GM19035 (cell line): ENCODE data around the gene TLCD5.
A peak's percentile ranks its signal among the peaks of the same experiment; 100 is the strongest.

Experiments
- ATAC-seq: cut with Tn5 transposase; IDR thresholded peaks from one replicate; pipeline ENCODE4 v1.9.1; 2021; ENCODE audit not compliant: unreplicated experiment

The TLCD5 gene

GRCh38 chr11:120336641-120337354 is 11.7 kb downstream of the TLCD5 start:
- ATAC-seq = peak; percentile 39

DNA sequence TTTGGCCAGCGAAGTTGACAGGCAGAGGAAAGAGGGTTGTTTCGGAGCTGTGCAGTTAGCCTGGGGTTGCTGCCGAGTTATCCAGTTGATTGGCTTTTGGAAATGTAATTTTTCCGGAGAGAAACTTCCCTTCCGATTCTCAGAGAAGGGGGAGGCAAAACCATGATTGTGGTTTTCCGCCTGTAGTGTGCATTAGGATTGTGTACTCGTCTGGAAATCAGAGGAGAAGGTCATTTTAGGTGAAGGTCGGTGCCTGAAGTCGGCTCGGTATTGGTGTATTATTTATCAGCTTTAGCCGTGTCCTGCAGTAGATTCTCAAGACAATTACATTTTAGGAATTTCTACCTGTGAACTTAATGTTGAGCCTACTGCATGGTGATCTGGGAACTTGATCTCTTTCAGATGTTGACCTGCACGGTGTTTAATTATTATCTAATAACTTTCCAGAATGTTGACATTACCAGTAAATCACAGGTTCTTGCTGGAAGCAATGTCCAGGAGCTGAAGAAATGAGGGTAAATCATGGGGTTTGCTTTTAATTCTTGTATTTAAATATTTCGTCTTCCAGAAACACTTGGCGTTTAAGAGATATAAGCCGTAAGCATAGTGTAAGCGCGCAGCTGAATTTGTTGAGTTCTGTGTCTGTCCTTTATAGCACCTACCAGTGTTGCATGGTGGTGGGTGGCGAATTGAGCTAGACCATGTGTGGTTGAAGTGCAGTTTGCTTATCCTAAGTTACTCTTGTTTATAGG is 12.4 kb downstream of the TLCD5 start:
- ATAC-seq = no peak

DNA sequence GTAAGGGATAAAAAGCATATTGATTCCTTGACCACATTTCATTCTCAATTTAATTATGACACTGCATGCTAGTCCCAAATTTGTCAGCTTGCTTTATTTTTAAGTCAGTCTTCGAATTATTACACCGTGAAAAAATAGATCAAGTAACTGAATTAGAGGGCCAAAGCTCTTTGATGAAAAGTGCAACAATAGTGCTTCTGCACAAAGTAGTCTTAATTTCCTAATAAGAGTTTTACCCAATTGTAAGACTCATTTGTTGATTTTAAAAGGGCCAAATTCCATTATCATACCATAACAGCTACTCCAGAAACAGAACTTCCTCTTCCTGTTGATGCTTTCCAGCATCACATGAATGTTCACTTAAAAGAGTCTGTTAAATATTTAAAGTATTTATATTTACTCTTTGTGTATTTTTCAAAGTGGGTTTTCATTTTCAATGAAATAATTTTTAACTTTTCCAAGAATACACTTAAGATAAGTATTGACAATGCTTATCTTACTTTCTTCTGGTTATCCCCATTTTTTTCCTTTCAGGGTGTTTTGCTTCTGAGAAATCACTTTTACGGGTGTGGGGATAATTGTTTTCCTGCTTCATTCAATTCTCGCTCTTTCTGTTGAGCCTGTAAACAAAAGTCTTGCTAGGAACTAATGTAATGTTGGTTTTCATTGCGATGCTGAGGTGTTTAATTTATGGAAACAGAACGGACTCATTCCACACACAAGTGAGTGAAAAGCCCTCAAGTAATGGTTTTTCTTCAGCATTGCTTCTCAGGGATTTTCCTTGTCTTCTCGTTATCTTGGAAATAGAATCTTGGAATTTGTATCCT is 13.2 kb downstream of the TLCD5 start:
- no peak for ATAC-seq

DNA sequence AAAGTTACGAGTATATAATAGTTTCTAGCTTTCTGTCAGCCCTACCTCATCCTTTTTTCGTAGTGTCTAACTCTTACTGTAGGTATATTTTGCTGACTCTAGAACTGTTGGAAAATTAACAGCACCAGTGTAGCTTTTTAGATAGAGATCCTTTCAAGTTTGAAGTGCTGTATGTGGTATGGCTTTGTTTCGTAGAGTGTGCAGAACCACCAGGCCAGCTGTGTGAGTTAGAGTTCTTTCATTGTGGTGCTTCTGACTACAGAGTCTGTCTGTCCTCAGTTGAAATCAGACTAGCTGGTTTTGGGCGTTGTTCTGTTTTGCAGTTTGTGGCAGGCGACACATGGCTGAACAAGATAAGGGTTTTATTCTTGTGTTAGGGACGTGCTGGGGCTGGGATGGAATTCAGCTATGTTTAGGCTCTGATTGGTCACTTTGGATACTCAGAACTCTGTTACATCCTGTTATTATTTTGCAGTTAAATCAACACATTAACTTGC is 14.3 kb downstream of the TLCD5 start:
- no peak for ATAC-seq

- no peak for ATAC-seq
Observed at GRCh38 chr11:120340529-120340928, 15.4 kb downstream of the TLCD5 start.

- ATAC-seq = no peak
Observed at GRCh38 chr11:120342226-120342625, 17.1 kb downstream of the TLCD5 start.

GRCh38 chr11:120342678-120343077 is 17.6 kb downstream of the TLCD5 start:
- no peak for ATAC-seq

GRCh38 chr11:120343429-120343828 is 18.3 kb downstream of the TLCD5 start:
- ATAC-seq = peak; percentile 47

DNA sequence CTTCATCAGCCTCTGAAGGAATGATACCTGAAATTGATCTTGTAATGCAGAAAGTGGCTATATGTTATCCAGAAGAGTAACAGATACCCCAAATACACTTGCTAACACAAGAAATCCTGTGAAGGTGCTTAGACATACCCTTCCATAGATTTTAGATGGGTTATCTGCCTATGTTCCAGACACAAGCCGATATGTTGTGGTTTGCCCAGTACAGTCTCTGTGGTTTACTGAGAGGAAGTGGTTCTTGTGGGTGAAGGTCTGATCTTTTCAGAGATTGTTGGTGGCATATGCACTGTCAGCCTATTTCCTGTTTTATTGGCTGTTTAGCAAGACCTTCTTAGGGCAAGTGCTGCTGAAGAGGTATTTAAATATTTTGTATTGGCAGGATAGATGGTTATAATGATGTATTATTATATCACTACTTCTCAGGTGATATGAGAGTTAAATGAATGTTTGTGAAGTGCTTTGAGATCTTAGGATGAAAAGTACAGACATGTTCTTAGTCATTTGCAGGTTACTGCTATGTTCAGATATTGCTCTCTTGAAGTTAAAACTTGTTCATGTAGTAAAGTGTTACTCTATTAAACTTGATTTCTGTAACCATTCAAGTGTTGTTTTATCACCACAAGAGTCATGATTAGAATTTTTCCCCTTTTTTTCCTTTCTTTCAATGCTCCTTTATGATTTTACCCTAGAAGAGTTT is 19.4 kb downstream of the TLCD5 start:
- peak; percentile 77 for ATAC-seq

DNA sequence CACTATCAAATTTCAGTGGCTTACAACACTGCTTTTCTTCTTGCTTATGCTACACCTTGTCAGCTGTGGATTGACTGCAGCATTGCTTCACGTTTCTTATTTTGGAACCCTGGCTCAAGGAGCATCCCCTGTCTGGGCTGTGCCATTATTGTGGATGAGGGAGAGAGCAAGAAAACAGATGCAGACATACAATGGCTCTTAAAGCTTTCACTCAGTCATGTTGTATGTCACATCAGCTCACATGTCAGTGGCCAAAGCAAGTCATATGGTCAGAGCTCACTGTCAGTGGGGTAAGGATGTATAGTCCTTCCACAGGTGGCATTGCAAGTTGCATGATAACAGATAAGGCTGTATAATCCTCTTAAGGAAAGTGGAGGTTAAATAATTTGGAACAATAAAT is 21.1 kb downstream of the TLCD5 start:
- no peak for ATAC-seq

- no peak for ATAC-seq
Observed at GRCh38 chr11:120350637-120351036, 25.5 kb downstream of the TLCD5 start.

DNA sequence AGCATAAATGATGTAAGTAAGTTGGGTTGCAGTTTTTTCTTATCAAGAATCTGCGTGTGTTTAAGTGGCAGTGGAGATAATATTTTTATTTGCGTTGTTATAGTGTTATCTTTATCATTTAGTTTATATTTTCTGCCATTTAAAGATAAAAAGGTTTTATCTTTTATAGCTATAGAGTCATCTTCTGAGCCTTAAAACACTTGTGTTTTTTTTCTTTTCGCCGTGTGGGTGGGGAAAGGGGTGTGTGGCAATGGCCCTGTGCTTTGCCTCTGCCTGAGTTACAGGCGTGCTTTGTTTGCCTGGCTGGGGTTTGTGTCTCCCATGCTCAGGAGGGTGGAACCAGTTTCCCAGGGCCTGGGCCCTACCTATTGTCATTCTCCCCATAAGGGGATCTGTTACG is 27.3 kb downstream of the TLCD5 start:
- ATAC-seq = no peak

DNA sequence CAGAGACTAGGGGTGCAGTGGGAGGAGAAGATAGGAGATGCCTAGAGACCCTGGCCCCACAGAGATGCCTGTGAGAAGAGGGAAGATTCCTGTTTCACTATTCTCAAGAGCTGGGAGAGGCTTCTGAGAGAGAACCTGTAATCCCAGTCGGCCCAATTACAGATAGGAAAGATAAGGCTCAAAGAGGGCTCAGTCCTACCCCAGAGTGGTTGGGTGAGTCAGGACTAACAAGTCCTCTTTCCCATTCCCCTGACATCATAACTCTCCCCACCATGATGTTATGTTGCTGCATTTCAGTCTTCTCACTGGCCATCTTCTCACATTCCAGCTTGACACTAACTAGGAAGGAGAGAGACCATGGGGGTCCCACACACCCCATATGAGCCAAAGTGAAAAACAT is 29.0 kb downstream of the TLCD5 start:
- ATAC-seq = no peak

DNA sequence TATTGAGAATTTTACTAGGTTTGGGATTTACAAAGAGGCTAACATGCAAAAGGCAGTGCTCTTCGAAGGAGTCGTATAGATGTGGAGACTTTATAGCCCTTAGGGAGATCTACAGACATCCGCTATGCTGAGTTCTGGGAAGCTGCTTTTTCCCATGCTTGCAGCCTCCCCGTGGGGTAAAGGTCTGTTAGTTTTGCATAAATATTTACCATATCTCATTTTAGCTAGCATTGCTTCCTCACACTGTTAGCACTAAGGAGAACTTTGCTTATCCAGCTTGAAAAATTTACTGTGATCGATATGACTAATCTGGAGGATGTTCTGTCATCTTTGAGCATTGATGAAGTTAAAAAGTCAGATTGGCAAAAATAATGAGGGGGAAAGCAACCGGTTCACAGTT is 29.7 kb downstream of the TLCD5 start:
- no peak for ATAC-seq

GRCh38 chr11:120357620-120358019 is 32.5 kb downstream of the TLCD5 start:
- ATAC-seq = no peak

- ATAC-seq = no peak
Observed at GRCh38 chr11:120358729-120359128, 33.6 kb downstream of the TLCD5 start.

DNA sequence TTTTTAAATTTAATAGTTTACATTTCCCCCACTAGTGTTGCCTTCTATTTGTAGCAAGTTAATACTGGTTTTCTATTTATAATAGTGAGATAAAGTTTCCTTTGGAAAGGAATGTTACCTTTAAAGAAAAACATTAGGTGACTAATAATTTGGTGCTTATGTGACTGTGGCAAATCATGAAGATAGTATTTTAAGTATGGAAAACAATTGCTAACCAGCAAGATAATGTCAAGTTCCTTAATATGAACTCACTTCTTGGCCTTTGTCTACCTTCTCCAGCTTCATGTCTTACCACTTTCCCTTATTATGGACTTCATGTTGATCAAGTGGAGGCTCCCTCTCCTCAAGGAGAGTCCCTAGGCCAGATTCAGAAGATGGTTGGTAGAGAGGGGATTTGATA is 38.3 kb downstream of the TLCD5 start:
- ATAC-seq = no peak

GRCh38 chr11:120365512-120365911 is 40.4 kb downstream of the TLCD5 start:
- no peak for ATAC-seq

DNA sequence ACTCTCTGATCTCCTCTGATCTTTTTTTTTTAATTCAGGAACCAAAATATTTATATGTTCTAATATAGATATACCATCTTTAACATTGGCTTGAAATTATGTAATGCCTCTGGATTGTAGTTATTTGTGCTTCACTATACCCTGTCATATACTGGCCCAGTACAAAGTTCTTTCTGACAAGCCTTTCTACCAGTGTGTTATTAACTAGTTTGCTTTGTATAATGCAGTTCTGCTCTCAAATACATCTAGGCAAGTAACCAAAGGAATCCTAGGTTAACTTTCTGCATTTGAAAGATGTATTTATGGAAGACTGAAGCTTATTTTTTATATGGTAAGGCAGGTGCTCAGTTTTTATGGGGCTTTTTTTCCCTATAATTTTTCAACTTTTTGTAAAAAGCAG is 47.2 kb downstream of the TLCD5 start:
- ATAC-seq = no peak

GRCh38 chr11:120375076-120375475 is 50.0 kb downstream of the TLCD5 start:
- ATAC-seq = no peak
